AG10803 (cell line): ENCODE measurements around the gene IFNL3.

ENCODE experiments used
- DNase-seq: peaks from one replicate; pipeline ENCODE4 v3.0.0; 2010; ENCODE audit warnings: low read depth
- H3K4me3 ChIP-seq: 2 replicates; pipeline ENCODE4 v1.5.1; 2011; ENCODE audit warnings: mild to moderate bottlenecking, low read length, control low read depth
- TF ChIP-seq, protein P1 (sequence below): conservative IDR thresholded peaks from 2 replicates; pipeline ENCODE4 v1.5.1; 2011; ENCODE audit warnings: mild to moderate bottlenecking, low read length, control low read depth, inconsistent platforms

Gene IFNL3

GRCh38 chr19:39200066-39200802 lies 44.6 kb downstream of the IFNL3 start:
- H3K4me3 ChIP-seq, result no peak overlapping the region
- TF ChIP-seq, protein P1, sequence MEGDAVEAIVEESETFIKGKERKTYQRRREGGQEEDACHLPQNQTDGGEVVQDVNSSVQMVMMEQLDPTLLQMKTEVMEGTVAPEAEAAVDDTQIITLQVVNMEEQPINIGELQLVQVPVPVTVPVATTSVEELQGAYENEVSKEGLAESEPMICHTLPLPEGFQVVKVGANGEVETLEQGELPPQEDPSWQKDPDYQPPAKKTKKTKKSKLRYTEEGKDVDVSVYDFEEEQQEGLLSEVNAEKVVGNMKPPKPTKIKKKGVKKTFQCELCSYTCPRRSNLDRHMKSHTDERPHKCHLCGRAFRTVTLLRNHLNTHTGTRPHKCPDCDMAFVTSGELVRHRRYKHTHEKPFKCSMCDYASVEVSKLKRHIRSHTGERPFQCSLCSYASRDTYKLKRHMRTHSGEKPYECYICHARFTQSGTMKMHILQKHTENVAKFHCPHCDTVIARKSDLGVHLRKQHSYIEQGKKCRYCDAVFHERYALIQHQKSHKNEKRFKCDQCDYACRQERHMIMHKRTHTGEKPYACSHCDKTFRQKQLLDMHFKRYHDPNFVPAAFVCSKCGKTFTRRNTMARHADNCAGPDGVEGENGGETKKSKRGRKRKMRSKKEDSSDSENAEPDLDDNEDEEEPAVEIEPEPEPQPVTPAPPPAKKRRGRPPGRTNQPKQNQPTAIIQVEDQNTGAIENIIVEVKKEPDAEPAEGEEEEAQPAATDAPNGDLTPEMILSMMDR, result no peak
- no peak for DNase-seq

GRCh38 chr19:39199025-39199424 lies 45.8 kb downstream of the IFNL3 start:
- peak; percentile 40 for DNase-seq
- TF ChIP-seq, protein P1, result no peak
- H3K4me3 ChIP-seq, result no peak overlapping the region

- TF ChIP-seq, protein P1, result no peak
- no peak overlapping the region for H3K4me3 ChIP-seq
- DNase-seq, result no peak
Observed at GRCh38 chr19:39197808-39198207, 47.0 kb downstream of the IFNL3 start.

DNA sequence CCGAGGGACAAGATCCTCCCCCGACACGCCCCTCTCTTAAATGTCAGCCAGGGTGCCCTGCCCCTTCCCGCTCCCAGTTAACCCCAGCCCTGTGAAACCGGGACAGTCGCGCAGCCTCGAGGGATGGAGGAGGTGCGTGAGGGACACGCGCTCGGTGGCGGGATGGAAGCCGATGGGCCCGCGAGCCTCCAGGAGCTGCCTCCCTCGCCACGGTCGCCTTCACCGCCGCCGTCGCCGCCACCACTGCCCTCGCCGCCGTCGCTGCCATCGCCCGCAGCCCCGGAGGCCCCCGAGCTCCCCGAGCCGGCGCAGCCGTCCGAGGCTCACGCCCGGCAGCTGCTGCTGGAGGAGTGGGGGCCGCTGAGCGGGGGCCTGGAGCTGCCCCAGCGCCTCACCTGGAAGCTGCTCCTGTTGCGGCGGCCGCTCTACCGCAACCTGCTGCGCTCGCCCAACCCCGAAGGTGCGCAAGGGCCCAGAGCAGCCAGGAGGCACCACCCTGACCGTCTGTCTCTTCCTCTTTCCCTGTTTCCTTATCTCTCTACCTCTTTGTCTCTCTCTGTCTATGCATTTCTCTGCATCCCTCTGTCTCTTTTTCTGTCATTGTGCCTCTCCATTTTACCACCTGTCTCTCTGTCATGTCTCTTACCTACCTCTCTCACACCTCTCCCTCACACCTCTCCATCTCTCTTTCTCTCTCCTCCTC lies 47.8 kb downstream of the IFNL3 start, which contains the start of gene NCCRP1:
Gene NCCRP1, plus strand, starts transcription at position 105 of the 703 bp plus-strand sequence. Its CDS starts 19 bp downstream, at position 124.
- no peak for DNase-seq
- H3K4me3 ChIP-seq, result no peak within 1 kb of the TSS
- TF ChIP-seq, protein P1, result no peak

DNA sequence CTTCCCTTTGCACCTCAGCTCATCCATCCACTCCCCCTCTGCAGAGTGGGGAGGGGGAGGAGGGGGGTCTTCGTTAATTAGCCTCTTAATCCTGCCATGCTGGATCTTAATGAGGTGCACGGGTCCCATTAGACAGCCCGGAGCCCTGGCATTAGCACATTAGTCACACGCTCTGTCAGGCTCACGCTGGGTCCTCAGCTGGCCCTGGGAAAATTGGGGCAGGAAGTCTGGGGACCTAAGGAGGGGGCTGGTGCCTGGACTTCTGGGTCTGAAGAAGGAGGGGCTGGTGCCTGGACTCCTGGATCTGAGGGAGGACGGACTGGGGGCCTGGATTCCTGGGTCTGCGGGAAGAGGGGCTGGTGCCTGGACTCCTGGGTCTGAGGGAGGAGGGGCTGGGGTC lies 48.5 kb downstream of the IFNL3 start:
- TF ChIP-seq, protein P1, result no peak
- DNase-seq, result no peak
- no peak overlapping the region for H3K4me3 ChIP-seq

DNA sequence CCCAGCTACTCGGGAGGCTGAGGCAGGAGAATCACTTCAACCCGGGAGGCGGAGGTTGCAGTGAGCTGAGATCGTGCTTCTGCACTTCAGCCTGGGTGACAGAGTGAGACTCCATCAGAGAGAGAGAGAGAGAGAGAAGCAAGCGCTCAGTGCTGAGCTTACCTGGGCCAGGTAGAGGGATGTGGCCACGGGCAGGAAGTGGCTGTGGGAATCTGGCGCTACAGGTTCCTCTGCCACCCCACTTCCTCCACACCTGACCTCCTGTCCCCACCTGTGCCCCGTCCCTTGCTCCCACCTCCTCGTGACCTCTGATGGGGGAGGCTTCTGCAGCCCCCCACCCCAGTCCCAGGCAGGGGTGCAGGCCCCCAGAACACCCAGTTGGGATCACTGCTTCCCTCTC lies 49.1 kb downstream of the IFNL3 start:
- TF ChIP-seq, protein P1, result no peak
- no peak overlapping the region for H3K4me3 ChIP-seq
- DNase-seq, result no peak
